ENCODE results near the gene SDK2. TPM values are rescaled to one million over a fixed set of nuclear protein-coding genes. Genes with fewer than 3 reads are reported as not detected.

Gene SDK2
- total RNA-seq, 2 experiments from 2014 or later: 2.4 to 2.5 TPM

- Mint-ChIP-seq H3K27ac (no peak overlapping the region), H3K27me3 (peaks cover 19% of the 10 kb centered on the region), H3K4me3 (no peak overlapping the region), H3K9me3 (peaks cover 3% of the 10 kb centered on the region), H3K4me1 (peaks cover 23% of the 10 kb centered on the region), H3K36me3 (ENCODE audit: low read depth) (no peaks in the 10 kb centered on the region)
- DNase-seq: no peak
- ChIA-PET CTCF (no interaction called here), POLR2A (no interaction called here)
Observed at GRCh38 chr17:73669771-73670170, 25.5 kb upstream of the SDK2 start.

- ChIA-PET POLR2A (interaction anchor here (1.2 kb wide), 1 partner anchor 55 kb away, joined by 4 read pairs; no protein-coding TSS in a partner anchor), CTCF (interaction anchor here (0.6 to 1.6 kb wide), 4 partner anchors 21 to 371 kb away, joined by 3 to 4 read pairs (median 3); no protein-coding TSS in a partner anchor)
- peaks cover 23% of the 10 kb centered on the region for H3K4me1 Mint-ChIP-seq
- H3K4me3 Mint-ChIP-seq: peak overlapping the region; percentile 21
- peaks cover 3% of the 10 kb centered on the region for H3K9me3 Mint-ChIP-seq
- peak; percentile 52 for DNase-seq
- peaks cover 20% of the 10 kb centered on the region for H3K27me3 Mint-ChIP-seq
- no peaks in the 10 kb centered on the region for H3K36me3 Mint-ChIP-seq (ENCODE audit: low read depth)
- peak overlapping the region; percentile 78 for H3K27ac Mint-ChIP-seq
Observed at GRCh38 chr17:73667181-73667959, 23.1 kb upstream of the SDK2 start.

- Mint-ChIP-seq H3K9me3 (no peaks in the 10 kb centered on the region), H3K4me3 (no peak overlapping the region)
Observed at GRCh38 chr17:73663614-73664013, 19.4 kb upstream of the SDK2 start.

GRCh38 chr17:73660366-73660765 lies 16.1 kb upstream of the SDK2 start:
- POLR2A ChIA-PET: no interaction called here
- CTCF ChIA-PET: no interaction called here

More at GRCh38 chr17:73663614-73664013, 19.4 kb upstream of the SDK2 start:
- DNase-seq: no peak
- H3K4me1 Mint-ChIP-seq: peaks cover 23% of the 10 kb centered on the region
- ChIA-PET CTCF (no interaction called here), POLR2A (no interaction called here)
- peaks cover 24% of the 10 kb centered on the region for H3K27me3 Mint-ChIP-seq
- H3K27ac Mint-ChIP-seq: no peak overlapping the region
- H3K36me3 Mint-ChIP-seq (ENCODE audit: low read depth): no peaks in the 10 kb centered on the region

GRCh38 chr17:73658821-73659515 lies 14.7 kb upstream of the SDK2 start:
- Mint-ChIP-seq H3K27ac (no peak overlapping the region), H3K4me3 (no peak overlapping the region), H3K4me1 (peaks cover 1% of the 10 kb centered on the region), H3K9me3 (peaks cover 8% of the 10 kb centered on the region), H3K36me3 (ENCODE audit: low read depth) (no peaks in the 10 kb centered on the region), H3K27me3 (peaks cover 16% of the 10 kb centered on the region)
- CTCF ChIA-PET: no interaction called here
- no peak for DNase-seq
- POLR2A ChIA-PET: no interaction called here

More at GRCh38 chr17:73660366-73660765, 16.1 kb upstream of the SDK2 start:
- Mint-ChIP-seq H3K4me3 (no peak overlapping the region), H3K9me3 (peaks cover 1% of the 10 kb centered on the region), H3K4me1 (peaks cover 1% of the 10 kb centered on the region), H3K27me3 (peaks cover 19% of the 10 kb centered on the region), H3K27ac (no peak overlapping the region), H3K36me3 (ENCODE audit: low read depth) (no peaks in the 10 kb centered on the region)
- no peak for DNase-seq

- no peaks in the 10 kb centered on the region for H3K36me3 Mint-ChIP-seq (ENCODE audit: low read depth)
- peaks cover 1% of the 10 kb centered on the region for H3K4me1 Mint-ChIP-seq
- POLR2A ChIA-PET: no interaction called here
- H3K27ac Mint-ChIP-seq: no peak overlapping the region
- no peak for DNase-seq
- no peak overlapping the region for H3K4me3 Mint-ChIP-seq
- CTCF ChIA-PET: no interaction called here
- peaks cover 16% of the 10 kb centered on the region for H3K9me3 Mint-ChIP-seq
- H3K27me3 Mint-ChIP-seq: peaks cover 9% of the 10 kb centered on the region
Observed at GRCh38 chr17:73657473-73658116, 13.3 kb upstream of the SDK2 start.

GRCh38 chr17:73654241-73654640 lies 10.0 kb upstream of the SDK2 start:
- ChIA-PET CTCF (no interaction called here), POLR2A (no interaction called here)
- Mint-ChIP-seq H3K27ac (no peak overlapping the region), H3K36me3 (ENCODE audit: low read depth) (no peaks in the 10 kb centered on the region), H3K27me3 (peaks cover 2% of the 10 kb centered on the region), H3K4me3 (no peak overlapping the region), H3K9me3 (peaks cover 16% of the 10 kb centered on the region), H3K4me1 (peaks cover 4% of the 10 kb centered on the region)
- DNase-seq: no peak

- POLR2A ChIA-PET: no interaction called here
Observed at GRCh38 chr17:73653810-73654209, 9.6 kb upstream of the SDK2 start.

GRCh38 chr17:73652886-73653480 lies 8.7 kb upstream of the SDK2 start:
- peaks cover 9% of the 10 kb centered on the region for H3K27me3 Mint-ChIP-seq
- DNase-seq: no peak
- no peak overlapping the region for H3K4me3 Mint-ChIP-seq
- H3K4me1 Mint-ChIP-seq: peaks cover 4% of the 10 kb centered on the region
- no peaks in the 10 kb centered on the region for H3K36me3 Mint-ChIP-seq (ENCODE audit: low read depth)
- POLR2A ChIA-PET: no interaction called here
- no peak overlapping the region for H3K27ac Mint-ChIP-seq
- CTCF ChIA-PET: no interaction called here
- peaks cover 16% of the 10 kb centered on the region for H3K9me3 Mint-ChIP-seq

More at GRCh38 chr17:73653810-73654209, 9.6 kb upstream of the SDK2 start:
- no peak overlapping the region for H3K4me3 Mint-ChIP-seq
- CTCF ChIA-PET: no interaction called here
- no peaks in the 10 kb centered on the region for H3K36me3 Mint-ChIP-seq (ENCODE audit: low read depth)
- no peak for DNase-seq
- no peak overlapping the region for H3K27ac Mint-ChIP-seq
- peaks cover 16% of the 10 kb centered on the region for H3K9me3 Mint-ChIP-seq
- H3K27me3 Mint-ChIP-seq: peaks cover 4% of the 10 kb centered on the region
- H3K4me1 Mint-ChIP-seq: peaks cover 4% of the 10 kb centered on the region

GRCh38 chr17:73650617-73651200 lies 6.5 kb upstream of the SDK2 start:
- DNase-seq: no peak
- ChIA-PET CTCF (interaction anchor here (1.0 kb wide), 1 partner anchor 59 kb away, joined by 3 read pairs; no protein-coding TSS in a partner anchor), POLR2A (no interaction called here)
- Mint-ChIP-seq H3K9me3 (peaks cover 16% of the 10 kb centered on the region), H3K27ac (no peak overlapping the region), H3K36me3 (ENCODE audit: low read depth) (no peaks in the 10 kb centered on the region), H3K4me1 (peaks cover 3% of the 10 kb centered on the region), H3K27me3 (peaks cover 30% of the 10 kb centered on the region), H3K4me3 (no peak overlapping the region)

GRCh38 chr17:73650140-73650539 lies 5.9 kb upstream of the SDK2 start:
- DNase-seq: no peak
- ChIA-PET POLR2A (no interaction called here), CTCF (interaction anchor here (1.0 kb wide), 1 partner anchor 59 kb away, joined by 3 read pairs; no protein-coding TSS in a partner anchor)
- no peak overlapping the region for H3K4me3 Mint-ChIP-seq
- H3K9me3 Mint-ChIP-seq: peaks cover 15% of the 10 kb centered on the region
- H3K36me3 Mint-ChIP-seq (ENCODE audit: low read depth): no peaks in the 10 kb centered on the region
- H3K27me3 Mint-ChIP-seq: peaks cover 34% of the 10 kb centered on the region
- H3K27ac Mint-ChIP-seq: no peak overlapping the region
- H3K4me1 Mint-ChIP-seq: peaks cover 3% of the 10 kb centered on the region

- CTCF ChIA-PET: no interaction called here
- peaks cover 37% of the 10 kb centered on the region for H3K27me3 Mint-ChIP-seq
- POLR2A ChIA-PET: no interaction called here
Observed at GRCh38 chr17:73648974-73649373, 4.7 kb upstream of the SDK2 start.

GRCh38 chr17:73648543-73648820 lies 4.2 kb upstream of the SDK2 start:
- H3K27me3 Mint-ChIP-seq: peaks cover 40% of the 10 kb centered on the region
- ChIA-PET POLR2A (no interaction called here), CTCF (no interaction called here)

More at GRCh38 chr17:73648974-73649373, 4.7 kb upstream of the SDK2 start:
- Mint-ChIP-seq H3K4me1 (peaks cover 5% of the 10 kb centered on the region), H3K4me3 (no peak overlapping the region), H3K9me3 (peaks cover 8% of the 10 kb centered on the region), H3K36me3 (ENCODE audit: low read depth) (no peaks in the 10 kb centered on the region), H3K27ac (no peak overlapping the region)
- DNase-seq: no peak

More at GRCh38 chr17:73648543-73648820, 4.2 kb upstream of the SDK2 start:
- H3K36me3 Mint-ChIP-seq (ENCODE audit: low read depth): no peaks in the 10 kb centered on the region
- H3K4me3 Mint-ChIP-seq: no peak overlapping the region
- no peak overlapping the region for H3K27ac Mint-ChIP-seq
- peaks cover 6% of the 10 kb centered on the region for H3K4me1 Mint-ChIP-seq
- no peak for DNase-seq
- peaks cover 4% of the 10 kb centered on the region for H3K9me3 Mint-ChIP-seq

Data from activated CD4-positive, alpha-beta memory T cell treated with anti-CD3 and anti-CD28 coated beads, Interleukin-2, amount 10 ng/mL, durations not matched to agents 7 days and 5 days (primary cell).